ENCODE results near the gene CFAP107.

GRCh38 chr1:12771186-12771585 lies 25.2 kb downstream of the CFAP107 start:
- TF ChIP-seq EZH2 (IDR thresholded peaks at IDR 0.05; ENCODE audit: insufficient read depth, poor library complexity, severe bottlenecking) (no peak), EZH2phosphoT487 (IDR thresholded peaks at IDR 0.05; ENCODE audit: insufficient read depth, low read depth) (no peak)

All from GM23248 (cell line).